KBM-7 (cell line): ENCODE results near the gene NEMP2.
"Not testable (repeated sequence)": the region's sequence is repeated elsewhere in the genome, so short reads cannot be mapped to it uniquely, and the experiment has no call there.

Experiments
- DNase-seq: peaks from one replicate; pipeline ENCODE4 v3.0.0-alpha.2; 2015
- in situ Hi-C: fragments of 300-500 bp; cut with MboI; formaldehyde crosslinking; loops from 2 replicates; pipeline ENCODE4 v1.14.3; 2020; ENCODE audit warnings: low sequenced_read_pairs, low pct_unique_long_range_greater_than_20kb, mixed read lengths

Gene NEMP2

DNA sequence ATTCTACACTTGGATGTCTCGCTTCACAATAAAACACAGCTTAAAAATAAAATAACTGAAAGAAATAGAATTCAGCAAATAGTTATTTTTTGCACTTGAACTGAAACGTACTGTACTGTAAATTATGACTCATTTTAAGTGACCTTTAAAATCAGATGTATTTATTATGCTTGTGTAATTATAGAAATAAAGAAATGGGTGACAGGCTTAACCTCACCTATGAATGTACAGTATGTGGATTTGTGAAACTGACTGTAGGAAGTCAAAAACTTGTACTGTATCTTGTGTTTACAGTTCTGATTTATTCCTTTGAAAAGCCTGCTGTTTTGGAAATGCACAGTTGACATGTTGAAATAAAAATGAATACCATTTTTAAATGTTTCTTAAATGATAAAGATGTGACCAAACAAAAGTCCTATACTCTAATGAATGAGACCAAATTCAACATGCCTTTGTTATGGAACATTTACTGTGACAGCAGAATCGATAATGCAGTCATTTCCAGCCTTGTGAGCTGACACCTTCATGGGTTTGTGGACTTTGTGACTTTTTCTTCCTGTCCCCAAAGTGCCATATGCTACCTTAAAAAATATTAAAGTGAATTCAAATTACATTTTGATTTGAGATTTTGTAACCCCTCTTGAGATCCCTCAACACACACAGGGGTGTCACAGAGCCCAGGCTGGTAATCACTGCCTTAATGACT is 32.7 kb downstream of the NEMP2 start:
- DNase-seq, result no peak
- in situ Hi-C loops, result no loop called here

DNA sequence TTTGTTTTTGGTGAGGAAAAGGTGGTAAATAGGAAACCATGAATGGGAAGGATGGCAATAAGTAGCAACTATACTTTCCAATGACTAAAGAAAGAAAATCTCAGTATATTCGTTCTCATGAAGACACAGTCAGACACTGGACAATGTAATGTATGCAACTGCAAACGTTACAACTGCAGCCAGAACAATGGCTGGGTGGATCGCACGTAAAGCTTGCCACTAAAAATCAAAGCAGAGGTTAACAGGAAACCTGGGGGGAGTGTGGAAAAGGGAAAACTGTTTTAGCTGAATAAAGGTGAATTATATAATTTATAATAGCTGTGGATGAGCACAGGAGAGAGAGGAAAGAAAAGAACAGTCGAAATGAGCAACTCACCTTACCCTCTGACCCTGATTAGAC is 33.3 kb downstream of the NEMP2 start:
- DNase-seq, result no peak
- in situ Hi-C loops, result no loop called here

DNA sequence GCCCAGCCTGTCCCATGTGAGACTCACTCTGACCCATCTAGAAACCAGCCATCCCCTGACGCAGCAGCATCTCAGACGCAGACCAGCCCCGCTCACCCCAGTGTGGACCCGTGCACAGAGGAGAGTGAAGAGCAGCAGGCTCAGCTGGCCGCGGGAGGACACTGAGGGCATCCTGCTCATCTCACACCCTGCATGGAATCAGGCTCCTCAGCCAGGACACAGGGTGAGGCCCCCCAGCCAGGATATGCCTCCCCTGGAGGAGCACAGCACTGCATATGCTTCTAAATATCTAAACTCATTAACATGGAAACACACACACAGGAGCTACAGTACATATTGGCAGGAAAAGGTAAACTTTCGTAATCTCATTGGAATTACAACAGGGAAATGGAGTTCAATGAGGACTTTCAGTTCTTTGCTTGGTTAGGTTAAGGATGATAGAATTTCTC is 34.4 kb downstream of the NEMP2 start:
- in situ Hi-C loops, result no loop called here
- no peak for DNase-seq

DNA sequence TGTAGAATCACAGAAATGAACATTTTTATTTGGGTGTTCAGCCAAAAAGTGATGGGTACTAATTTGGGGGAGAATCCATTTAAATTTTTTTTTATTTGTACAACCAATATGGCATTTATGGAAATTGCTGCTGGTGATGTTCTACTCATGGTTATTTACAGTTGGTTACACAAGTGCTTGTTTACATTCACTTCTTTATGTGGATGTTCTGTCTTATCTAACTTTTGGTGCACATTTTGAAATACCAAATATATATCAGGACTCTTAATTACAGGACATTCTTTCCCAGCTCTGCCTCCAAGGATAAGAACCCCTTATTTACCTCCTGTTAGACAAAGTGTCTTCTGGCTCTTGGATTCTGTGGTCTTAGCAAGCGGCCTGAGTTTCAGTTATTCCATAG is 35.2 kb downstream of the NEMP2 start:
- in situ Hi-C loops, result no loop called here
- DNase-seq, result no peak

DNA sequence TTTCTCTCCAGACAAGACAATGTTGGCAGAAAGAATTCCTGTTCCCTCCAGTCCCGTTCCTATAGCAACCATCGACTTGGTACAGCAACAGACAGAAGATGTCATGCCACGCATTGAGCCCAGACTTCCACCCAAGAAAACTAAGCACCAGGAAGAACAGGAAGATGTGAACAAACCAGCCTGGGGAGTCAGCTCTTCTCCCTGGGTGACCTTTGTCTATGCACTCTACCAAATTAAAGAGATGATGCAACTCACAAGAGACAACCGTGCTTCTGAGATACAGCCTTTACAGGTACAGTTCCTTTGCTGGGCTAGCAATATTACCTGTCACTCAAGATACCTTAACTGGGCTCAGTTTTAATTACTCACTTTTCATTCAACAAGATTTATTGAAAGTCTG is 37.1 kb downstream of the NEMP2 start:
- no peak for DNase-seq
- in situ Hi-C loops, result no loop called here

DNA sequence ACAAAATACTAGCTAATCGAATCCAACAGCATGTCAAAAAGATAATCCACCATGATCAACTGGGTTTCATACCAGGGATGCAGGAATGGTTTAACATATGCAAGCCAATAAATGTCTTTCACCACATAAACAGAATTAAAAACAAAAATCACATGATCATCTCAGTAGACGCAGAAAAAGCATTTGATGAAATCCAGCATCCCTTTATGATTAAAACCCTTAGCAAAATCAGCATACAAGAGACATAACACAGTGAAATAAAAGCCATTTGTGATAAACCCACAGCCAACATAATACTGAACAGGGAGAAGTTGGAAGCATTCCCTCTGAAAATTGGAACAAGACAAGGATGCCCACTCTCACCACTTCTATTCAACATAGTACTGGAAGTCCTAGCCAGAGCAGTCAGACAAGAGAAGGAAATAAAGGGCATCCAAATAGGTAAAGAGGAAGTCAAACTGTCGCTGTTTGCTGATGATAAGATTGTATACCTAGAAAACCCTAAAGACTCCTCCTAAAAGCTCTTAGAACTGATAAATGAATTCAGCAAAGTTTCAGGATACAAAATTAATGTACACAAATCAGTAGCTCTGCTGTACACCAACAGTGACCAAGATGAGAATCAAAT is 39.8 kb downstream of the NEMP2 start:
- in situ Hi-C loops, result not testable (repeated sequence)
- peak; percentile 26 for DNase-seq

DNA sequence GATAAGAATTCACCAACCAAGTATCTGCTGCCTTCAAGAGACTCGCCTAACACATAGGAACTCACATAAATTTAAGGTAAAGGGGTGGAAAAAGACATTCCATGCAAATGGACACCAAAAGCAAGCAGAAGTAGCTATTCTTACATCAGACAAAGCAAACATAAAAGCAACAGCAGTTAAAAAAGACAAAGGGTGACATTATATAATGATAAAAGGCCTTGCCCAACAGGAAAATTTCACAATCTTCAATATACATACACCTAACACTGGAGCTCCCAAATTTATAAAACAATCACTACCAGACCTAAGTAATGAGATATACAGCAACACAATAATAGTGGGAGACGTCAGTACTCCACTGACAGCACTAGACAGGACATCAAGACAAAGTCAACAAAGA is 41.4 kb downstream of the NEMP2 start:
- DNase-seq, result no peak
- in situ Hi-C loops, result no loop called here

DNA sequence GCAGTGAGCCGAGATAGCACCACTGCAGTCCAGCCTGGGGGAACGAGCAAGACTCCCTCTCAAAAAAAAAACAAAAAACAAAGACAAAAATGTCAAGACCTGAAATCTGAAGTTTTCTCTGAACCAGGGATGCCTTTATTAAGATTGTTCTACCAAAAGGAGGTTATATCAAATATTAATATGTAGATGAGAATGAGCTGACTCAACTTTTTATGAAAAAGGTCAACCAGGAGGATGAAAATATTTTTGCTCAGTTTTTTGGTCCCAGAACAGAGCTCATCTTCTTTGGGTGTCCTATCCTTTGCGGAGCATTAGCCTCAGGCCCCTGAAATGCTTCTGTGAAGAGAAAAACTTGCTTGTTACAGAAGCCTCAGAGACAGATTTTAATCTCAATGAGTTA is 44.0 kb downstream of the NEMP2 start:
- in situ Hi-C loops, result no loop called here
- no peak for DNase-seq

DNA sequence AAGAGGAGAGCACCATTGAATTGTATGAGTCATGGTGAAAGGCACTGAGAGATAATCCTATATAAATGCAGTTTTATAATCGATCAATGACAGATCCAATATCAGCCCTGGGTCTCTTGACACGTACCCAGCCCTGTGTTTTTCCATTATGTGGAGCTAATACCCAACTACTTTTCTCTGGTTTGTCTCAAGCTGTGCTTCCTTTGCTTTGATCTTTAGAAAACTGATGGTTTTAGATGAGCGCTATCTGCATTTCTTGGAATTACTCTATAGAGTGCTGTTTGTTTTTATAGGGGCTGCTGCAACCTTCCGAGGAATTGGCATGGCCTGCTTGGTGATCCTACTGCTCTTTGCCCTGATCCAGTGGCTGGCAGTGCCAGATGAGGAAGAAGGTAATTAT is 45.0 kb downstream of the NEMP2 start:
- in situ Hi-C loops, result no loop called here
- no peak for DNase-seq

DNA sequence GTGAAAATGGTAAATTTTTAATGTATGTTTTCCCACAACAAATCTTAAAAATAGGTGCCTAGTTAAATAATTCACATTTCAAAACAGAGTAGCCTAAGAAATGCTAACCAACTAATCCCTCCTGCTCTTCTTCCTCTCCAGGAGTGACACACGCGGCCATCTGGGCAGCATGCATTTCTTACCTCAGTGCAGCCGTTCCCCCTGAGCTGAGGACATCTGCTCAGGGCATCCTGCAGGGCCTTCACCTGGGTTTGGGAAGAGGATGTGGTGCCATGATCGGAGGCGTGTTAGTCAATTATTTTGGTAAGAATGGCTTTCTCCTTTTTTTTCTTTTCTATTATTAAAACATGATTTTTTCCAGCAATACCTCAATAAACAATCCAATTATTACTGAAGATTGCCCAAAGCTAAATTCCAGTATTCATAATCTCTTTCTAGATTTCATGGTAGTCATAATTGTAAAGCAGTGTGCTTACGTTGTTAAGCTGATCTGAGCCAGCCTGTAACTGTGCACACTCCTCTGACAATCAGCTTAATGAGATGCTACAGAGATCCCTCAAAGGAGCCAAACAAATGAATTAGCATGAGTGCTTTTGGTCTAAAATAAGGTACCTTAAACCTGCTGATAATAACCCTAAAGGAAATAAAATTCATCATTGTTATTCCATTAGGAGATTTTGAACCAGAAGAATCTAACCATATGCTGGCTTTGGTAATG is 45.8 kb downstream of the NEMP2 start:
- in situ Hi-C loops, result no loop called here

DNA sequence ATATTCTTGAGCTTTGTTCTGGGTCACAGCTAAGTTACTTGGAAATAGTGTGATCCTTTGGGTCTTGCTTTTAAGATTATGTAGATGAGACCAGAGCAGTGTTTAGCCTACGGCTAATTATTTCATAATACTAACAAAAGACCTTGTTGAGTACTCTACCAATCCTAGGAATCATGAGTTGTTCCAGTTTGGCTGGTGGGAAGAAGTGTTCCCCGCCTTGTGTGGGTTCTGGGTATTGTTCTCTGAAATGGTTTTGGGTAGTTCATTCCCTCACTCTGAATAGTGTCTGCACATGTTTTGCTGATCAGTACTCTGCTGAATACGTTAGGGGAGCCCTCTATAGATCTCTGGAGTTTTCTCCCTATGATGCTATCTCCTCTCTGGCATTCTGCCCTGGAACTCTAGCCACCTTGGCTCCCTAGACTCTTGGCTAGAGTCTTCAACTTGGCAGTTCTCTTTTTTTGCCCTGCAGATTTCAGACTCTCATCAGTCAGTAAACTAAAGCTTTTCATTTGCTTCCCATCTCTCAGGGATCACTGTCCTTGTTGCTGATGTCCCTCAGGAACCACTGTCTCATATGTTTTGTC is 48.4 kb downstream of the NEMP2 start:
- DNase-seq, result no peak
- in situ Hi-C loops, result no loop called here

More for the DNA sequence above, 45.8 kb downstream of the NEMP2 start:
- no peak for DNase-seq

DNA sequence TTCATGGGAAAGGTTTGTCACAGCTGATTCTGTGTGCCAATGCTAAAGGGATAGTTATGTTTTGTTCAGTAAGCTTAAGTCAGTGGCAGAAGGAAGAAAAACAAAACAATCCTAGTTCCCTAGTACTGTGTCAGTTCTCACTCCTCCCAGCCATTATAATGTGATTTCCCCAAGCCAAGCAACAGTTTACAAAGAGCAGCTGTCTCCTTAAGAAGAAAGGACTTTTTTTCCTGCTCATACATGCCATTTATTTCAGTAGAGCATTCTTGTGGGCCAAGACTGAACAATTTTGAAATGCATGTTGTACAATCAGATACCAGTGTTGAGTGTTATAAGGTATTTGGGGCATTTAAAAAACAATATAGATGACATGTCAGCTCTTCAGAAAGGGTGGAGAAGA is 52.1 kb downstream of the NEMP2 start:
- DNase-seq, result no peak
- in situ Hi-C loops, result no loop called here

DNA sequence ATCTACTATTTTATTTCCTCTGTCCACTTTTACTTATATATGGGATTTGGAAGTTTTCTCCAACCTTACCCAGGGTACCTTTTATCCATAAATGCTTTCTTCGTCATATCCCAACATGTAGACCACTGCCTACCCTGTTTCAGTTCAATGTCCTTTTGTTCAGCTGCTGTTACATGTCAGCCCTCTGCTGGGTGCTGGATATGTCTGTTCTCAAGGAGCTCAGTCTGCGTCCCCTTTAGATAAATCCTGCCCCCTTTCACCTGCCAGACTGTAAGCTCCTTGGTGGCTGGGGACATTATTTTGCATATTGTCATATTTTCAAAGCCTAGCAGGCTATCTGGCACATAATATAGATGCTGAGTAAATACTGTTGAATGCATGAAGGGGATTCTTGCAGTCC is 53.2 kb downstream of the NEMP2 start:
- in situ Hi-C loops, result no loop called here

DNA sequence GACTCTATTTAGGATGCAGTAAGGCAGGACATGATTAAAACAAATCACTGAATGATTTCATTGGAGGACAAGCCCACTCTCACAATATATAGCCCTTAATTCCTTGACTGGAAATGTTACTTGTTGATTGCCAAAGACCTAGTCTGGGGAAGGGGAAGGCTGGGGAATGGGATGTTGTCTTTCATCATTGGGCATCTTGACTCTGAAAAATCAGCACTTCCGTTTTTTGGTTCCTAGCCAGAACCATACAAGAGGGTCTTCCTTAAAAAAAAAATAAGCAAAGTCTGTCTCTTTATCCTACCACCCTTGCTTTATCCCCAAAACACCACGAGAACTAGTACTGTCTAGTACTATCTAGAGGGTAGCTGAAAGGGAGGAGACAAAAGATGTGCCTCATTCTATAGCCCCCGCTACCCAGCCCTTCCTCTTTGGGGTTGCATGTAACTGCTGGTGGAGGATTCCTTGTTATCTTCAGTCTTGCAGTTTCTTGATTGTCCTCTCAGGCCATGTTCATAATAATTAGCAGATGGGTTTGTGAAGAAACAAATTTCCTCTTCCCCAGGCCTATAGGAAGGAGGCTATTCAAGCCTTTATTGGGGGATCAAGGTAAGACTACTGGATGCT is 55.8 kb downstream of the NEMP2 start:
- in situ Hi-C loops, result no loop called here
- DNase-seq, result peak; percentile 27

More for the DNA sequence above, 53.2 kb downstream of the NEMP2 start:
- DNase-seq, result no peak

DNA sequence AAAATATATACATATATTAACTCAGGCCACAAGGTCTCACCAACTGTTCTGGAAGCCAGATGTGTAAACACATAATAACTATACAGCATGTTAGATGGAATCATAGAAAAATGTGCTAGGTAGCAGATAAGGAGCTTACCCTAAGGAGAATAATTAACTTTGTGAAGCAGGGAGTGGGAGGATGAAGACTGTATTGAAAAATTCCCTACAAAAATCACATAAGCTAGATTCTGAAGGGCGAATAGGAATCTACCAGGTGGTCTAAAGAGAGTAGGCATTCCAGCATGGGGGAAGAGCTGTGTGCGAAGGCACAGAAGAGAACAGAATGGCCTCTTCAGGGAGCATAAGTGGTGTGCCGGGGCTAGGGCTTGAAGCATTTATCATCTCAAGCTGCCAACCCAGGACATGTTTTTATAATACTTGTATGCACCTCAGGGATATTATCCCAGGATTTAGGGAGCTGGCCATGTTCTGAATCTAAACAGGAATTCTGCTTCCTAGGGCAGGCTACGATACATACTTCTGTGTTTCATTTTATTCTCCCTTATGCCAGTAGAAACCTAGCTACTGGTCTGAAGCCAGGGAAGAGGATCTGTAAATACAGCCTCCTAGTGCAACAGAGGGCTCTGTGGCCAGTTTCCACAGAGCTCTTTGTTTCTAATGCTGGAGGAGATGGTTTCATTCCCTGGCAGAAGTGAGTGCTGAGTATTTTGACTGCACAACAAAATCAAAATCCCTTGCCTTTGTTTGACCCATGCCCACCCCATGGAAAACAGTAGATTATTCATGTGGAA is 56.7 kb downstream of the NEMP2 start:
- in situ Hi-C loops, result no loop called here
- DNase-seq, result no peak

DNA sequence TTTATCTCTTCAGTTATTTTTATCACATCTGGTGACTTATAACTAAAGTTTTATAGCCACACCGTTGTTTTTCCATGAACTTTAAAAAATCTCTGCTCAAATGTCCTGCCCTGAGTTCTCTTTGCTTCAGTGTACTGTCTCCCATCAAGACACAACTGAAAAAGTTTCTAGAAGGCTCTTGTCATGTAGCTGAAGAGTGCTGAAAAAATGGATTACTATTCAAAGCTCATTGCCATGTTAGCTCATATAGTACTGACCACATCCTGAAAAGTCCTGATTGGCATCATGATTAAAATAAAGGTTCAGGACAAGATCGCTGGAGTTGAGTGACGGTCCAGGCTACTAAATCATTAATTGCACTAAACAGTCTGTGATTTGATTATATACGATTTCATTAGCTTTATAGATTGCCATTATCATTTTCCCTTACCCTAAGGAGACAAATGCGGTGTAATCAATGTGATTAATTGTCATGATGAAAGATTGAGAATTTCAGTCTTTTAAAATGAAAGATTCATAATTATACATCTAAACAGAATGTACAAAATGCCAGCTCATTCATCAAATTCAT is 64.2 kb downstream of the NEMP2 start:
- in situ Hi-C loops, result no loop called here
- no peak for DNase-seq

DNA sequence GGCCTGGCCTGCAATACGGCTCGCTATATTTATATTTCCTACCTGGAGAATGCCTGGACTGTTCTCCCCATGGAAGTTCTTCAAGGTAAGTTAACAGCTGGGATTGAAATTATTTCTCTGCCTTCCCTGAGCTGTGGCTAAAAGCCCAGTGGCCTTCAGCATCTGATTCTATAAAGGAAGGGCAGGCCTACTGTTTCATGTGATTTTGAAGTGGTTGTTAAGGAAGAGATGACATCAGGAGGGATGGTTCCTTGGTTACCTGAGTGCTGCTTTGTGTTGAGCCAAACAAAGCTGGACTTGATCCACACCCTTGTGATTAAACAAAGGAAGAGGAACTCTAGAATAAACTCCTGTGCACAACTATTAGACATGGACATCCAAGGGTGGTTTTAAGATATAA is 64.8 kb downstream of the NEMP2 start:
- in situ Hi-C loops, result no loop called here
- peak; percentile 77 for DNase-seq

DNA sequence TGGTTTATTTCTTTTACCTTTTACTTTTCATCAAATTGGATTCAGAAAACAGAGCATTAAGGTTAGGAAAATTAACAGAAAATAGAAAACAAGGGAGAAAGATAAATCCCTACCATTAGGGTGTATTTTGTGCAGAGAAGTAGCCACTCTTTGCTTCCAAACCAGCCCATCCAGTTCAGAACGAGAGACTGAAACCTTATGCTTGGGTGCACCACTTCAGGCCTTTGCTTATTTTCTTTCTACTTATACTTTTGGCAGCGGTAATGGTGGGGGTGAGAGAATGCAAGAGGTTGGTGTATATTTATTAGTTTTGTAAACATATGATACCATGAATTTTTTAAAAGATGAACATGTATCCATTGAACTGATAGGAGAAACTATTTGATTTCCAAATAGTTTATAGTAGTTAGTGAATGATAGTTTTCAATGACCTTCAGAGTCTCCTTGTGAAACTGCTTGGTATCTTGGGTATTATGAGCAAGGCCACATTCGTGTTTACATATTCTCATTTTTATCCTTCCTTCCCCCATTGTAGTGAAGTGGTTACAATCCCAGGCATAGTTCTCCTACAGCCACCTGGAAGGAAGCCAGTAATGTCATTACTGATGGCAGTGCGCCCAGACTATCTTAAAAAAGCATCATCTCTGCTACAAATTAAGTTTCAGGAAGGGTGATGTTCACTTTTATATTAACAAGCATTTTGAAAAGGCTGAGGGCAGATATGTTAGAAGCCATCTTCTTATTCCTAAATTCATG is 65.5 kb downstream of the NEMP2 start:
- in situ Hi-C loops, result no loop called here
- peak; percentile 95 for DNase-seq
